ENCODE measurements around the gene RAC2.
A peak's percentile ranks its signal among the peaks of the same experiment; 100 is the strongest.

Gene RAC2

GRCh38 chr22:37276776-37277175 is 32.7 kb upstream of the RAC2 start:
- no peak for DNase-seq (ENCODE audit: low read depth in 1 of 2, low spot score in 1 of 2)

- no peak for DNase-seq (ENCODE audit: low read depth in 1 of 2, low spot score in 1 of 2)
Observed at GRCh38 chr22:37275622-37276021, 31.6 kb upstream of the RAC2 start.

DNA sequence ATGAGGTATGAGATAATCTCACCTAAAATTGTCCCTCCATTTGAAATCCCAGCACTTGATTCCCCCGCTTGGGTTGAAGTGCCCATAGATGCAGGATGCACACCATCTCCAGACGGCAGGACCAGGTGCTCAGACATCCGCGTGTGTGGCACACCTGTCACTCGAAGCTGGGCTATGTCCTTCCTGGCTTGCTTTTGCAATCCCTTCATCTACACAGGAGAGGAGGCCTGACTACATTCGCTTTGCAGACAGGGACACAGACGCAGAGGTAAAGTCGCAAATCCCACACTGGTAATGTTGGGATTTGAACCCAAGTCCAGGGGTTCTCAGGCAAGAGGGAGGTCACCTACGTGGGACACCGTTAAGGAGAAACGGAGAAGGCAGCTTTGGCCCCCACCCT is 31.1 kb upstream of the RAC2 start:
- no peak for DNase-seq (ENCODE audit: low read depth in 1 of 2, low spot score in 1 of 2)

GRCh38 chr22:37274380-37274862 is 30.4 kb upstream of the RAC2 start:
- no peak for DNase-seq (ENCODE audit: low read depth in 1 of 2, low spot score in 1 of 2)

- DNase-seq (ENCODE audit: low read depth in 1 of 2, low spot score in 1 of 2), result no peak
Observed at GRCh38 chr22:37273846-37274225, 29.8 kb upstream of the RAC2 start.

- DNase-seq (ENCODE audit: low read depth in 1 of 2, low spot score in 1 of 2), result no peak
Observed at GRCh38 chr22:37273126-37273845, 29.2 kb upstream of the RAC2 start.

DNA sequence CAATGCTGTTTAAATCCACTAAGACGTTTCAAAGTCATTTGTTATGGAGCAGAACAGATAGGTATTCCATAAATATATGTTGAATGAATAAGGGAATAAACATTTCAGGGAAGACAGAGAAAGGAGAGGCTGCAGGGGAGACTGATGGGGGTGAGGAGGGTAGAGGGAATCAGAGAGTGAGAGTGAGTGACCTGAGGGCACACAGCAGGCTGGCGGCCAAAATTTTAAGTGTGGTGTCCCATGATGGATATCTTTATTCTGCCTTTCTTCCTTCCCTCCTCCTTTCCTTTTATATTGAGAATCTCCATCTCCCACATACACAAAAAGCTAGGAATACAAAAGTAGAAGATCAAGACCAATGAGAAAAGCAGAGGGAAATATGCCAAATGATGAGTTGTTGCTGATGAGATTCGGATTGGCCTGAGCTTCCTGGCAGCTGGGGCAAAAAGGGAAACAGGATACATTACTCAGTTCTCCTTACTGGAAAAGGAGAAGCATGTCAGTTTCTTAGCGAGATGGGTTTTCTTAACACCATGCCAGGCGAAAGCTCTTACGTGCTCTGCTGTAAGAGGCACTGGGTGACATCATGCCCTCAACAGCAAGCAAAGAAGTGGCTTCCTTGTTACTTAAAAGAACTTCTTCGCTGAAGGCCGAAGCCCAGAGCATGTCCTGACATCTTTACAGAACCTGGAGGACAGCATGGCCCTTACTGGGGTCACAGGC is 27.0 kb upstream of the RAC2 start:
- DNase-seq (ENCODE audit: low read depth in 1 of 2, low spot score in 1 of 2), result no peak

GRCh38 chr22:37269936-37270678 is 26.0 kb upstream of the RAC2 start:
- no peak for DNase-seq (ENCODE audit: low read depth in 1 of 2, low spot score in 1 of 2)

GRCh38 chr22:37267661-37268413 is 23.8 kb upstream of the RAC2 start:
- no peak for DNase-seq (ENCODE audit: low read depth in 1 of 2, low spot score in 1 of 2)

DNA sequence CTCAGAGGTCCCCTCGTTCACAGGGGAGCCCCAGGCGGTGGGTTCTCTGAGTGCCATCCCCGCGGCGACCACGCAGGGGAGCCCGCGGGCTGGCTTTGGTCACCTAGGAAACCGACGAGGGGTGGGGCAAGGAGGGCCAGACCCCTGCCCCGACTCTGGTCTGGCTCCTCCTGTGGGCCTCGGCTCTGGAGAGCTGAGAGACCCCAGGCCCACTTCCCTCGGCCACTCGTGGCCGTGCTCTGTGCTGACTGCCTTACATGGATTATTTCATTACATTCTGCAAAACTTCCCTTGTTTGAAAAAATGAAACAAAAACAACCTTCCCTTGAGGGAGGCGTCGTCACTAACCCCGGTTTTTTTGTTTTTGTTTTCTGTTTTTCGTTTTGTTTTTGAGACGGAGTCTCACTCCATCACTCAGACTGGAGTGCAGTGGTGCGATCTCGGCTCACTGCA is 23.1 kb upstream of the RAC2 start:
- peak in 1 of 2 donors; percentile 53 for DNase-seq (ENCODE audit: low read depth in 1 of 2, low spot score in 1 of 2)

GRCh38 chr22:37266581-37267134 is 22.6 kb upstream of the RAC2 start:
- DNase-seq (ENCODE audit: low read depth in 1 of 2, low spot score in 1 of 2), result no peak

DNA sequence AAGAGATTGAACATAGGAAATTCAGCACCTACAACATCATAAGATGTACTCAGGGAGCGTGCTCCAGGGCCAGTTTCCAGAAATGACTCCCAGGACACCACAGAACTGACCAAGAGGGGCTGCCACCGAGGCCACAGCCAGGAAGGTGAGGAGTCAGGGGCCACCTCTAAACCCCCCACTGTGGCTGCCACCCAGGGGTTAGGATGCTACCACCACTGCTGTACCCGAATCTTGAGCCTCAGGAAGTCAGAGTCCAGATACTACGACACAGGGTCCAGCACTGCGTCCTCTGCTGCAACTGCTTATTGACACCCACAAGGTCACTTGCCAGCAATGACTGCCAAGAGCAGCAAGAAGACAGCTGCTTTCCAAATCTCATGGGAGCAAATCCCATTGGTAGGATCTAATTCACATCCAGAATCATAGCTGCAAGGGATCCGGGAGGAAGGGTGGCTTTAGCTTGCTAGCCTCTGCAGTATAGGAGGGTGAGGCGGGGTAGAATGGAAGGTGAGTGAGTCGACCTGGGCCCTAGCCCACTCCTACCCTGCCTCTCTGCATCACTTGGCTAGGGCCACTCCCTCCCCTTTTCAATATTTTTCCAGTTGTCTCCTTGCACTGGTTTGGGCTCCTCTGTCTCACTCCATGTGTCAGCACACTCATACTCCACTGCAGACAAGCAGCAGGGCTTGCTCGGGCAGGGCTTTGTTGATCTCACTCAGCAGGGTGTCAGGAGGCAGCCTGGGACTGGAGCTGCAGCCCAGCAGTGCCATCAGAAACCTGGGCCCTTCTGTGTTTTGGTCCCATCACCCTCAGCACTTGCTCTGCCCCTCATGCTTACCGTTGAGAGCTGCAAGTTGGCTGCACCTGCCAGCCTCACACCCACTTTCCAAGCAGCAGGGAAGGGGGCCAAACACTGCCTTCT is 20.2 kb upstream of the RAC2 start:
- no peak for DNase-seq (ENCODE audit: low read depth in 1 of 2, low spot score in 1 of 2)

DNA sequence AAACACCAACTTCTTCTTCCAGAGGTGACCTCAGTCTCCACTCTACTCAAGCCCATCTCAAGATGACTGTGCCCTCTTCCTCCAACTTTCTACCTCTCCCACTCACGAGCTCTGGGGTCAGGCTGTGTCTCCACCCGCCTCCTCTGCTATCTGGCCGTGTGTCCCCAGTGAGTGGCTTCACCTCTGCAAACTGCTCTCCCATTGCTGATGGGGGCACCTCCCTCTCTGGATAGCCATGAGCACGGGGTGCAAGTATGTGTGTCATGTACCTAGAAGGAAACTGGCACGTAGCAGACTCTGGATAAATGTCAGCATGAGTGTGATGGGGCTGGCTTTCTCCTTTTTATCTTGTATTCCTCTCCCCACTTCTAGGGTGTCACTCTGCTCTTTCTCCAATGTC is 18.3 kb upstream of the RAC2 start:
- no peak for DNase-seq (ENCODE audit: low read depth in 1 of 2, low spot score in 1 of 2)

DNA sequence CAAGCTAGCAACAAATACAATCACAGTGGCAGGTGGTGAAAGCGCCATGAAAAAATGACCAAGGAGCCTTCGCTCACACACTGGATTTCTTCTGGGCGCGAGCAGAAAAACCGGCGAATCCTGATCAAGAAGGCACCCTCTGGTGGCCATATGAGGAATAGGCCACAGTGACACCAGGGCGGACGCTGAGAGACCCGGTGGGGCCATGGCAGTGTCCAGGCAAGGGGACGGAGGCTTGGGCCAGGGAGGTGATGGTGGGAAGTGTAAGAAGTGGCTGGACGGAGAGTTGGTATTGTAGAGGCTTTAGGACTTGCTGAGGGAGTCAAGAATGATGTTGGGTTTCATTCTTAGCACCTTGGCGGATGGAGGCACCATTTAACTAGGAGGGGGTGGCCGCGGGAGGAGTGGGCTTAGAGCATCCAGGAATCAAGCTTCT is 16.9 kb upstream of the RAC2 start:
- DNase-seq (ENCODE audit: low read depth in 1 of 2, low spot score in 1 of 2), result peak in 1 of 2 donors; percentile 59

DNA sequence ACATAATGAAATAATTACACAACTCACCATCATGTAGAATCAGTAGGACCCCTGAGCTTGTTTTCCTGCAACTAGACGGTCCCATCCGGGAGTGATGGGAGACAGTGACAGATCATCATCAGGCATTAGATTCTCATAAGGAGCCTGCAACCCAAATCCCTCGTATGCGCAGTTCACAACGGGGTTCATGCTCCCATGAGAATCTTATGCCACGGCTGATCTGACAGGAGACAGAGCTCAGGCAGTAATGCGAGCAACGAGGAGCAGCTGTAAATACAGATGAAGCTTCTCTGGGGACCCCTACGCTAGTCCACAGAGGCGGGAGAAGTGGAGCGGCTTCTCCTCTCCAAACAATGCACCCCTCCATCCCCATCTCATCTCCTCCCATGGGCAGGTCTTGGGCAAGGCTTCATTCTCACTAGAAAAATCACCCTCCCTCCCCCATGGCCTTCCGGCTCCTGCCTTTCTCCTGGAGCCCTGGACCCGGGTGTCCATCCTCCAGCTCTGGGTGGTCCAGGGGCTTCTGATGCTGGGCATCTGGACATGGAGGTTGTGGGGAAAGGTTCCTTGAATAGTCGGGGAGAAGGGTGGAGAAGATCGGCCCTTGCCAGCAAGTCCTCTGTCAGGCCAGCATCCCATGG is 16.2 kb upstream of the RAC2 start:
- no peak for DNase-seq (ENCODE audit: low read depth in 1 of 2, low spot score in 1 of 2)

- DNase-seq (ENCODE audit: low read depth in 1 of 2, low spot score in 1 of 2), result no peak
Observed at GRCh38 chr22:37259540-37260029, 15.5 kb upstream of the RAC2 start.

DNA sequence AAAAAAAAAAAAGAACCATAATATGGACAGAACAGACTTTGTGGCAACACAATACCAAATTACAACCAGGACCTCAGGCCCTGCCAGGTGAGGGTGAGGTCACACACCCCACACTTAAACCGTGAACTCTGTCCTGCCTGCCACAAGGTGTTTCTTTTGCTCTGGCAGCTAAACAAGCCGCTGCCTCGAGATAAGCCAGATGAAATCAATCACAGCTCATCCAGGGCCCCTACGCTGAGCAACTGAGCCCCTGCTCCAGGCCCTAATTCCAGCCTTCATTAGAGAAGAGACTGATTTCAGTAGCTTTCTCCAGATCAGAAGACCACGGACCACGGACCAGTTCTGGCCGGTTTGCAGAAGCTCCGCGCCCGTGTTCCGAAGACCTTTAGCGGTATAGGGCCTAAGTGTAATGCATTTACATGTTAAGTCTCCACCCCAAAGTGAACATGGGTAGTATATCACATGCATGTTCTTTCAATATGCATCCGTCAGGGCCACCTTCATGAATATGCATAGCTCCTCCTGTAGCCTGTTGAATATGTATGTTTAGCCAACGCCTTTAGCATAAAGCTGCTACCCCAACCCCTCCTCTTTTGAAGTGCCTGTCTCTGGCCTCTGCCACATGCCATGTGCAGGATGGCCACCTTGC is 14.8 kb upstream of the RAC2 start:
- DNase-seq (ENCODE audit: low read depth in 1 of 2, low spot score in 1 of 2), result no peak

DNA sequence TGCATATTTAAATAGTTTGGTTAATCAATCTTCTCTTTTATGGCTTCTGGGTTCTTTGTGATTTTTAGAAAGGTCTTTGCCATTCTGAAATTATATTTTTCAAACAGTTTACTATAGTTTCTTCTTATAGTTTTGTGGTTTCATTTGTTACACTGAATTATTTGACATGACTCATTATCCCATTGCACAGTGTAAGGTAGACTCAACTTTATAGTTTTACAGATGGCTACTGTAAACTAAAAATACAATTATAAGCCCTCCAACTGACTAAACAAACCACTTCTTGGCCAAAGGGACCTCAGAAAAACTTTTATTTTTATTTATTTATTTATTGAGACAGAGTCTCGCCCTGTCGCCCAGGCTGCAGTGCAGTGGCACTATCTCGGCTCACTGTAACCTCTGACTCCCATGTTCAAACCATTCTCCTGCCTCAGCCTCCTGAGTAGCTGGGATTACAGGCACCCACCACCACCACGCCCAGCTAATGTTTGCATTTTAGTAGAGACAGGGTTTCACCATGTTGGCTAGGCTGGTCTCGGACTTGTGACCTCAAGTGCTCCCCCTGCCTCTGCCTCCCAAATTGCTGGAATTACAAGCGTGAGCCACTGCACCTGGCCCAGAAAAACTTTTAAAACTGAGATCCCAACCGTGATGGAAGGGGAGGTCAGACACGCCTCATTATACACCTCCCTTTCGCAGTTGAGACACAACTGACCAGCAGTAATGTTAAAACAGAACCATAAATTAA is 14.1 kb upstream of the RAC2 start:
- no peak for DNase-seq (ENCODE audit: low read depth in 1 of 2, low spot score in 1 of 2)

All from activated CD4-positive, alpha-beta T cell treated with anti-CD3 and anti-CD28 coated beads, Interleukin-2, amount 50 U/mL, for 24 hours (primary cell).